Aorta (tissue), 5 donors: ENCODE results near the gene AK8. TPM values are rescaled to one million over a fixed set of nuclear protein-coding genes. Genes with fewer than 3 reads are reported as not detected.
"Not testable (repeated sequence)": the region's sequence is repeated elsewhere in the genome, so short reads cannot be mapped to it uniquely, and the experiment has no call there.

ENCODE experiments used
- ATAC-seq: fragments of 200-7000 bp; cut with Tn5 transposase; one replicate; pipeline ENCODE4 v1.9.1; 2022; ENCODE audit warnings: moderate library complexity; ENCODE audit not compliant: low FRiP score
- DNase-seq, 2 donors: peaks; one replicate each; pipeline ENCODE4 v3.0.0-alpha.2; 2020
- H3K27ac ChIP-seq, 2 donors: one replicate each; pipeline ENCODE4 v1.5.1; 2013; ENCODE audit warnings: low read length in 2 of 2, mild to moderate bottlenecking in 2 of 2, moderate library complexity in 2 of 2, control low read depth in 1 of 2, inconsistent platforms in 1 of 2, low read depth in 1 of 2
- H3K27me3 ChIP-seq, 2 donors: one replicate each; pipeline ENCODE4 v1.6.1; 2013; ENCODE audit warnings: control low read depth in 1 of 2, low read length in 1 of 2, mild to moderate bottlenecking in 1 of 2, moderate library complexity in 1 of 2; ENCODE audit not compliant: insufficient read depth in 2 of 2, control insufficient read depth in 1 of 2
- H3K36me3 ChIP-seq, 2 donors: one replicate each; pipeline ENCODE4 v1.6.1; 2013; ENCODE audit warnings: control low read depth in 1 of 2, low read length in 1 of 2, mild to moderate bottlenecking in 1 of 2; ENCODE audit not compliant: insufficient read depth in 2 of 2, control insufficient read depth in 1 of 2
- H3K4me1 ChIP-seq, 2 donors: one replicate each; pipeline ENCODE4 v1.6.1; 2013; ENCODE audit warnings: low read length in 2 of 2, control low read depth in 1 of 2, mild to moderate bottlenecking in 1 of 2, moderate library complexity in 1 of 2; ENCODE audit not compliant: insufficient read depth in 2 of 2, control insufficient read depth in 1 of 2
- H3K4me3 ChIP-seq, 2 donors: one replicate each; pipeline ENCODE4 v1.5.1; 2013; ENCODE audit warnings: low read length in 2 of 2, control low read depth in 1 of 2, mild to moderate bottlenecking in 1 of 2
- H3K9me3 ChIP-seq: one replicate; pipeline ENCODE4 v1.6.1; 2013; ENCODE audit warnings: mild to moderate bottlenecking, low read length; ENCODE audit not compliant: control insufficient read depth
- WGBS, 2 donors: extraction: QIAGEN DNeasy Blood & Tissue Kit; methylation state at CpG; one replicate each; pipeline ENCODE4 v1.1.7; 2013; 5-methylcytosine and 5-hydroxymethylcytosine counted together
- intact Hi-C, 2 donors: fragments of 100-400 bp; cut with DNase I; formaldehyde crosslinking; loops; one replicate each; pipeline versions ENCODE4 v1.14.2 to v1.15.0; 2022
- polyA plus RNA-seq, 2 donors: library from polyadenylated mRNA; stranded (reverse); fragments of 200-250 nt; gene quantifications; one replicate each; pipeline ENCODE4 v1.2.3, GENCODE V29; 2013
- total RNA-seq, 2 donors: library from RNA; stranded (reverse); fragmentation: NEBNext Ultra II Directional; extraction: Animal tissue kit (Norgen Biotek cat#: 25700); gene quantifications; one replicate each; pipeline ENCODE4 v1.2.1, GENCODE V29; 2021
- donor health status: healthy with polysubstance abuse.
- donor health status: Bipolar disorder and iron deficiency.
- donor health status: DM: no; HTN: no; CAD: no.
- donor health status: DM: no; HTN: no; CAD: no.
- donor health status: DM: yes; HTN: yes; CAD: no.

Gene AK8
- total and polyA plus RNA-seq, 4 donors = 0.38 to 0.72 (median 0.71) TPM; not detected in 1

- H3K27ac ChIP-seq, intact Hi-C loops, H3K36me3 ChIP-seq, H3K4me1 ChIP-seq, H3K9me3 ChIP-seq, ATAC-seq, H3K27me3 ChIP-seq, H3K4me3 ChIP-seq, DNase-seq: not testable (repeated sequence)
- WGBS, 2 donors = 93 to 95% methylated on average over 5 of the region's 5 CpGs
Observed at GRCh38 chr9:132771752-132772151, 106.3 kb downstream of the AK8 start.

GRCh38 chr9:132770770-132771310 lies 107.2 kb downstream of the AK8 start:
- H3K36me3 ChIP-seq = no peaks in the 10 kb centered on the region
- H3K9me3 ChIP-seq = no peaks in the 10 kb centered on the region
- H3K27ac ChIP-seq = no peak overlapping the region
- H3K4me3 ChIP-seq = no peak overlapping the region
- ATAC-seq (no peak), DNase-seq (no peak)
- intact Hi-C loops = no loop called here
- H3K4me1 ChIP-seq = no peaks in the 10 kb centered on the region
- no peaks in the 10 kb centered on the region for H3K27me3 ChIP-seq
- WGBS, 2 donors = 80 to 88% methylated on average over 10 of the region's 10 CpGs

GRCh38 chr9:132769906-132770769 lies 107.9 kb downstream of the AK8 start:
- DNase-seq (peak; percentile 84 to 88), ATAC-seq (peak; percentile 89)
- Histone ChIP-seq H3K4me1 (no peaks in the 10 kb centered on the region), H3K36me3 (no peaks in the 10 kb centered on the region), H3K9me3 (no peaks in the 10 kb centered on the region), H3K4me3 (peak overlapping the region; percentile 90 to 93), H3K27me3 (no peaks in the 10 kb centered on the region), H3K27ac (peak overlapping the region in 1 of 2 donors; percentile 35)
- intact Hi-C loops = loop anchor here in 1 of 2 donors (2.0 kb wide), 1 partner anchor 101 kb away; the partner anchor contains the start of gene DDX31
- WGBS, 2 donors = 5 to 7% methylated on average over 47 to 54 of the region's 54 CpGs

GRCh38 chr9:132768932-132769905 lies 108.9 kb downstream of the AK8 start:
- Histone ChIP-seq H3K36me3 (no peaks in the 10 kb centered on the region), H3K27ac (peak overlapping the region in 1 of 2 donors; percentile 35), H3K4me1 (no peaks in the 10 kb centered on the region), H3K9me3 (no peaks in the 10 kb centered on the region), H3K27me3 (no peaks in the 10 kb centered on the region), H3K4me3 (peak overlapping the region; percentile 90 to 93)
- intact Hi-C loops = loop anchor here in 1 of 2 donors (2.0 kb wide), 1 partner anchor 100 kb away; the partner anchor contains the start of gene DDX31
- DNase-seq (peak; percentile 77 to 82), ATAC-seq (peak; percentile 87)
- 0 to 2% methylated on average over 25 of the region's 25 CpGs for WGBS, 2 donors

GRCh38 chr9:132763574-132763973 lies 114.5 kb downstream of the AK8 start:
- H3K27me3 ChIP-seq = no peaks in the 10 kb centered on the region
- H3K4me1 ChIP-seq = no peaks in the 10 kb centered on the region
- intact Hi-C loops = no loop called here
- H3K36me3 ChIP-seq = no peaks in the 10 kb centered on the region
- no peaks in the 10 kb centered on the region for H3K9me3 ChIP-seq
- H3K27ac ChIP-seq = no peak overlapping the region
- no peak for ATAC-seq
- no peak for DNase-seq
- WGBS, 2 donors = 77 to 81% methylated on average over 3 of the region's 3 CpGs
- H3K4me3 ChIP-seq = no peak overlapping the region

GRCh38 chr9:132762896-132763295 lies 115.2 kb downstream of the AK8 start:
- intact Hi-C loops = no loop called here
- Histone ChIP-seq H3K9me3 (no peaks in the 10 kb centered on the region), H3K4me1 (no peaks in the 10 kb centered on the region), H3K4me3 (no peak overlapping the region), H3K36me3 (no peaks in the 10 kb centered on the region), H3K27me3 (no peaks in the 10 kb centered on the region), H3K27ac (no peak overlapping the region)
- ATAC-seq (no peak), DNase-seq (no peak)
- 90 to 92% methylated on average over 4 of the region's 4 CpGs for WGBS, 2 donors

GRCh38 chr9:132761602-132762001 lies 116.5 kb downstream of the AK8 start:
- intact Hi-C loops = no loop called here
- H3K9me3 ChIP-seq = no peaks in the 10 kb centered on the region
- no peaks in the 10 kb centered on the region for H3K36me3 ChIP-seq
- H3K27me3 ChIP-seq = no peaks in the 10 kb centered on the region
- no peak overlapping the region for H3K27ac ChIP-seq
- DNase-seq (no peak), ATAC-seq (no peak)
- no peak overlapping the region for H3K4me3 ChIP-seq
- 79 to 86% methylated on average over 1 of the region's 1 CpG for WGBS, 2 donors
- no peaks in the 10 kb centered on the region for H3K4me1 ChIP-seq

GRCh38 chr9:132760057-132760456 lies 118.0 kb downstream of the AK8 start:
- Histone ChIP-seq H3K36me3 (no peaks in the 10 kb centered on the region), H3K4me1 (no peaks in the 10 kb centered on the region), H3K27ac (no peak overlapping the region), H3K27me3 (no peaks in the 10 kb centered on the region), H3K4me3 (no peak overlapping the region), H3K9me3 (no peaks in the 10 kb centered on the region)
- ATAC-seq (no peak), DNase-seq (no peak)
- WGBS, 2 donors = 68 to 73% methylated on average over 1 of the region's 1 CpG
- intact Hi-C loops = no loop called here
